GM18867 (cell line): Measurements from ENCODE around the gene ADM2.
"Not testable (repeated sequence)": the region's sequence is repeated elsewhere in the genome, so short reads cannot be mapped to it uniquely, and the experiment has no call there.

ENCODE experiments used
- ATAC-seq: cut with Tn5 transposase; IDR thresholded peaks from one replicate; pipeline ENCODE4 v1.9.1; 2021; ENCODE audit warnings: mild to moderate bottlenecking, moderate library complexity; ENCODE audit not compliant: unreplicated experiment

The ADM2 gene

DNA sequence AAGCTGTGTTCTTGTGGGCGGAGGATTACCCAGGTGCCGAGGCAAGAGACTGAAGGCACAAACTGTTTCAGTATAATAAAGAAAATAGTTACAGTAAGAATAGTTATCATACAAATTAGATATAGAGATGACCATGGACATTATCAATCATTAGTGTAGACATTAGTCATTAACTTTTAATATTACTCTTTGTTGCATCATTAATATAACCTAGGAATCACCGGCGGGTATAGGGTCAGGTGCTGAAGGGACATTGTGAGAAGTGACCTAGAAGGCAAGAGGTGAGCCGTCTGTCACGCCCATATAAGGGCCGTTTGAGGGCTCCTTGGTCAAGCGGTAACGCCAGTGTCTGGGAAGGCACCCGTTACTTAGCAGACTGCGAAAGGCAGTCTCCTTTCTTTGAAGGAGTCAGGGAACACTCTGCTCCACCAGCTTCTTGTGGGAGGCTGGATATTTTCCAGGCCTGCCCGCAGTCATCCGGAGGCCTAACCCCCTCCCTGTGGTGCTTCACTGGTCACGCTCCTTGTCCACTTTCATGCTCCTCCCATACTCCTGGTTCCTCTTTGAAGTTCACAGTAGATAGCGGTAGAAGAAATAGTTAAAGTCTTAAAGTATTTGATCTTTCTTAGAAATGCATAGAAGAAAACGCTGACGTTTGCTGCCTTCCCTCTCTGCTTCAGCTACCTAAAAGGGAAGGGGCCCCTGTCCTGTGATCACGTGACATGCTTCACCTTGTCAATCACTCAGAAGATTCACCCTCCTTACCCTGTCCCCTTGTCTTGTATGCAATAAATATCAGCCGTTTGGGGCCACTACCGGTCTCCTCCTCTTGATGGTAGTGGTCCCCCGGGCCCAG lies 52.7 kb downstream of the ADM2 start:
- ATAC-seq: not testable (repeated sequence)

DNA sequence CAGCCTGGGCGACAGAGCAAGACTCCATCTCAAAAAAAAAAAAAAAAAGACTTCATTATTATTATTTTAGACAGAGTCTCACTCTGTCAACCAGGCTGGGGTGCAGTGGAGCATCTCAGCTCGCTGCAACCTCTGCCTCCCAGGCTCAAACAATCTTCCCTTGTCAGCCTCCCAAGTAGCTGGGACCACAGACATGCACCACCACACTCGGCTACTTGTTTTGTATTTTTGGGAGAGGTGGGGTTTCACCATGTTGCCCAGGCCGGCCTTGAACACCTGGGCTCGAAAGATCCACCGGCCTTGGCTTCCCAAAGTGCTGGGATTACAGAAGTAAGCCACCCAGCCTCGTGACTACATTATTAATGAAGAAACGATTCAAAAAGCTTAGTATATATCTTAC lies 53.8 kb downstream of the ADM2 start:
- no peak for ATAC-seq
